Endothelial cell of umbilical vein (primary cell): Measurements from ENCODE around the gene ETHE1. TPM values are rescaled to one million over a fixed set of nuclear protein-coding genes. Genes with fewer than 3 reads are reported as not detected.

ENCODE experiments used
- BruUV-seq: library from RNA; stranded (reverse); fragments of 400-500 nt; replicated peaks from 2 replicates; lab custom pipeline; 2021; lab: Mats Ljungman, UMichigan
- CTCF ChIA-PET: fragments of 300-600, 350-600 bp; sonication (Branson Sonifier 250); formaldehyde crosslinking; loops from one replicate; lab custom pipeline; 2021; ENCODE audit warnings: antibody characterized with exemption, inconsistent platforms; lab: Charles Lee
- POLR2A ChIA-PET: fragments of 300-600, 350-600 bp; sonication (Branson Sonifier 250); formaldehyde crosslinking; loops from one replicate; lab custom pipeline; 2021; ENCODE audit warnings: antibody characterized with exemption, inconsistent platforms; lab: Charles Lee
- DNase-seq: peaks from one replicate; pipeline ENCODE4 v3.0.0-alpha.2; 2011; ENCODE audit warnings: low read depth, low spot score
- FAIRE-seq: peaks from 2 replicates; lab custom pipeline; 2011; peaks lifted over from hg19 to GRCh38; lab: Jason Lieb, UNC
- H2AFZ ChIP-seq: 2 replicates; pipeline ENCODE4 v1.6.0; 2012; ENCODE audit warnings: low read depth, low read length, control low read depth, inconsistent platforms
- H3K27ac ChIP-seq: 2 replicates; pipeline ENCODE4 v1.5.1; 2011; ENCODE audit warnings: low read depth, mild to moderate bottlenecking, control low read depth, low read length, moderate library complexity; ENCODE audit not compliant: insufficient read depth
- H3K27me3 ChIP-seq, 2 experiments: 2 replicates each; pipeline versions ENCODE4 v1.6.0 to v1.6.1; 2011; ENCODE audit warnings: low read length in 2 of 2, mixed read lengths in 1 of 2; ENCODE audit not compliant: control insufficient read depth in 2 of 2, insufficient read depth in 2 of 2
- H3K36me3 ChIP-seq, 2 experiments: 2 replicates in 1 of 2; 3 replicates in 1 of 2; pipeline ENCODE4 v1.5.1; 2011; ENCODE audit warnings: low read length in 2 of 2, mild to moderate bottlenecking in 1 of 2, moderate library complexity in 1 of 2; ENCODE audit not compliant: control insufficient read depth in 2 of 2, insufficient read depth in 2 of 2; ENCODE audit errors: extremely low read depth in 1 of 2
- H3K4me1 ChIP-seq: 3 replicates; pipeline ENCODE4 v1.5.1; 2011; ENCODE audit warnings: mild to moderate bottlenecking, low read length; ENCODE audit not compliant: control insufficient read depth, insufficient read depth; ENCODE audit errors: extremely low read depth
- H3K4me2 ChIP-seq: 2 replicates; pipeline ENCODE4 v1.6.1; 2011; ENCODE audit warnings: low read length, control low read depth, mixed read lengths; ENCODE audit not compliant: insufficient read depth
- H3K4me3 ChIP-seq, 3 experiments: fragments of 200-600 bp in 1 of 3; sonication (generic), shearing (Covaris generic) in 1 of 3; replicated peaks in 1 of 3; 2 replicates each; pipeline ENCODE4 v1.5.1; 2011 to 2016; ENCODE audit warnings: control low read depth in 3 of 3, low read length in 3 of 3, mild to moderate bottlenecking in 2 of 3, inconsistent platforms in 1 of 3, low read depth in 1 of 3, moderate library complexity in 1 of 3; ENCODE audit not compliant: insufficient read depth in 1 of 3
- H3K79me2 ChIP-seq: 2 replicates; pipeline ENCODE4 v1.6.0; 2012; ENCODE audit warnings: low read length, inconsistent platforms; ENCODE audit not compliant: control insufficient read depth, insufficient read depth
- H3K9ac ChIP-seq: replicated peaks from 2 replicates; pipeline ENCODE3; 2011; ENCODE audit warnings: low read length, control low read depth; ENCODE audit not compliant: insufficient read depth; ENCODE audit errors: extremely low read depth
- H3K9me1 ChIP-seq: replicated peaks from 3 replicates; pipeline ENCODE4 v1.6.0; 2011; ENCODE audit warnings: mild to moderate bottlenecking, low read length; ENCODE audit not compliant: control insufficient read depth, insufficient read depth; ENCODE audit errors: extremely low read depth
- H3K9me3 ChIP-seq: replicated peaks from 2 replicates; pipeline ENCODE4 v1.5.1; 2012; ENCODE audit warnings: low read length, inconsistent platforms; ENCODE audit not compliant: control insufficient read depth, insufficient read depth
- H4K20me1 ChIP-seq: replicated peaks from 2 replicates; pipeline ENCODE3; 2011; ENCODE audit warnings: mild to moderate bottlenecking, low read length; ENCODE audit not compliant: control insufficient read depth, insufficient read depth; ENCODE audit errors: extremely low read depth
- EZH2 ChIP-seq: IDR thresholded peaks from 2 replicates; pipeline ENCODE4 v1.6.1; 2012; ENCODE audit warnings: borderline replicate concordance, low read depth, mild to moderate bottlenecking, moderate library complexity, low read length, inconsistent platforms; ENCODE audit not compliant: severe bottlenecking
- FOS ChIP-seq: IDR thresholded peaks from 2 replicates; pipeline ENCODE4 v1.6.1; 2011; ENCODE audit warnings: mild to moderate bottlenecking, low read length, moderate library complexity, borderline replicate concordance; ENCODE audit not compliant: insufficient read depth
- GATA2 ChIP-seq: IDR thresholded peaks from 2 replicates; pipeline ENCODE4 v1.7.0; 2011; ENCODE audit warnings: low read depth, mild to moderate bottlenecking, moderate library complexity, mixed read lengths, low read length; ENCODE audit not compliant: insufficient read length, insufficient read depth
- JUN ChIP-seq: IDR thresholded peaks from 2 replicates; pipeline ENCODE4 v1.6.1; 2011; ENCODE audit warnings: borderline replicate concordance, low read depth; ENCODE audit not compliant: insufficient read length, insufficient read depth
- MYC ChIP-seq: IDR thresholded peaks from one replicate; pipeline ENCODE4 v1.6.1; 2011; ENCODE audit warnings: mild to moderate bottlenecking, low read depth, low read length
- POLR2A ChIP-seq: IDR thresholded peaks from 2 replicates; pipeline ENCODE4 v1.6.1; 2012; ENCODE audit warnings: low read depth, mild to moderate bottlenecking, control low read depth, low read length
- POLR2AphosphoS5 ChIP-seq: IDR thresholded peaks from 2 replicates; pipeline ENCODE4 v1.6.1; 2012; ENCODE audit warnings: low read depth, mild to moderate bottlenecking, control low read depth, low read length, moderate library complexity; ENCODE audit not compliant: insufficient read depth
- dilution Hi-C: fragments of 300-500 bp; cut with MboI; formaldehyde crosslinking; loops from one replicate; pipeline ENCODE4 v1.15.0; 2019; ENCODE audit warnings: low sequenced_read_pairs; ENCODE audit not compliant: extremely low pct_ligation_motif_present
- intact Hi-C: fragments of 100-400 bp; cut with micrococcal nuclease; formaldehyde crosslinking; loops from one replicate; pipeline ENCODE4 v1.10.0; 2022
- polyA plus RNA-seq, 4 experiments: library from polyadenylated mRNA; depleted of rRNA in 3 of 4; stranded (reverse) in 3 of 4; unstranded in 1 of 4; fragments of >200 nt; gene quantifications; 2 replicates each; pipeline versions ENCODE4 v1.2.1 to v1.2.3, GENCODE V29; 2011 to 2012; ENCODE audit warnings: missing spikeins in 1 of 4
- total RNA-seq: library from RNA; stranded (reverse); gene quantifications from 2 replicates; pipeline ENCODE4 v1.2.3, GENCODE V29; 2021
- TF ChIP-seq, protein P1 (sequence below), 2 donors: IDR thresholded peaks; 1 replicate in 1 of 2; 2 replicates in 1 of 2; pipeline ENCODE4 v1.5.1; 2011; ENCODE audit warnings: low read length in 2 of 2, mild to moderate bottlenecking in 2 of 2, moderate library complexity in 2 of 2, control low read depth in 1 of 2, inconsistent platforms in 1 of 2, low read depth in 1 of 2; ENCODE audit not compliant: insufficient read depth in 1 of 2; ENCODE audit errors: extremely low read depth in 1 of 2

Gene ETHE1
- total and polyA plus RNA-seq, 2 donors (not counting 3 experiments of a cell fraction or from before 2014, with no cell fraction given), result 34.5 to 124 TPM

DNA sequence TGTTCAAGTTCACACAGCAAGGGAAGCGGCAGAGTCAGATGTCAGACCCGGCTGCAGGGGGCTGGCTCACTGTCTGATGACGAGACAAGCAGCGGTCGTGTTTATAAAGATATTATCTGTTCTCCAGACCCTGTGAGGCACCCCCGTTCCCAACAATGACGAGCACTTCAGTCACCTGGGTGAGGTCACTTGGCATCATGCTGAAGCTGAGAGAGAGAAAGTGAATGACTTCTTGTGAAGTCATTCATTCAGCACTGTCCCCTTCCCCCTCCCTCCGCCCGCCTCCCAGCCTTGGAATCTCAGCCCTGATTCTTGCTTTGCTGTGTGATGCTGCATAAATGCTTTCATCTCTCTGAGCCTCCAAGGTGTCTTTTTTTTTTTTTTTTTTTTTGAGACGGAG is 56.7 kb downstream of the ETHE1 start:
- no peaks in the 10 kb centered on the region for H4K20me1 ChIP-seq
- H3K9ac ChIP-seq, result no peak overlapping the region
- TF ChIP-seq, protein P1, sequence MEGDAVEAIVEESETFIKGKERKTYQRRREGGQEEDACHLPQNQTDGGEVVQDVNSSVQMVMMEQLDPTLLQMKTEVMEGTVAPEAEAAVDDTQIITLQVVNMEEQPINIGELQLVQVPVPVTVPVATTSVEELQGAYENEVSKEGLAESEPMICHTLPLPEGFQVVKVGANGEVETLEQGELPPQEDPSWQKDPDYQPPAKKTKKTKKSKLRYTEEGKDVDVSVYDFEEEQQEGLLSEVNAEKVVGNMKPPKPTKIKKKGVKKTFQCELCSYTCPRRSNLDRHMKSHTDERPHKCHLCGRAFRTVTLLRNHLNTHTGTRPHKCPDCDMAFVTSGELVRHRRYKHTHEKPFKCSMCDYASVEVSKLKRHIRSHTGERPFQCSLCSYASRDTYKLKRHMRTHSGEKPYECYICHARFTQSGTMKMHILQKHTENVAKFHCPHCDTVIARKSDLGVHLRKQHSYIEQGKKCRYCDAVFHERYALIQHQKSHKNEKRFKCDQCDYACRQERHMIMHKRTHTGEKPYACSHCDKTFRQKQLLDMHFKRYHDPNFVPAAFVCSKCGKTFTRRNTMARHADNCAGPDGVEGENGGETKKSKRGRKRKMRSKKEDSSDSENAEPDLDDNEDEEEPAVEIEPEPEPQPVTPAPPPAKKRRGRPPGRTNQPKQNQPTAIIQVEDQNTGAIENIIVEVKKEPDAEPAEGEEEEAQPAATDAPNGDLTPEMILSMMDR (IDR thresholded peaks at IDR 0.05; ENCODE audit: extremely low read depth in 1 of 2, insufficient read depth in 1 of 2, low read depth in 1 of 2, low read length in 2 of 2), result no peak
- no peak for TF ChIP-seq FOS
- TF ChIP-seq GATA2, result no peak
- TF ChIP-seq MYC, result no peak
- TF ChIP-seq EZH2, result no peak
- TF ChIP-seq POLR2A, result no peak
- TF ChIP-seq JUN, result no peak
- TF ChIP-seq POLR2AphosphoS5, result no peak
- no peaks in the 10 kb centered on the region for H3K9me3 ChIP-seq
- intact Hi-C loops, result no loop called here
- H3K36me3 ChIP-seq, result no peaks in the 10 kb centered on the region
- no peak overlapping the region for H3K4me3 ChIP-seq
- FAIRE-seq, result no peak
- POLR2A ChIA-PET, result no interaction called here
- CTCF ChIA-PET, result interaction anchor here (1.0 kb wide), 1 partner anchor 23 kb away, joined by 3 read pairs; no protein-coding TSS in a partner anchor
- no peaks in the 10 kb centered on the region for H3K79me2 ChIP-seq
- no peak overlapping the region for H3K27ac ChIP-seq
- DNase-seq, result no peak
- dilution Hi-C loops, result no loop called here
- H3K9me1 ChIP-seq, result no peaks in the 10 kb centered on the region
- H3K4me1 ChIP-seq, result peaks cover 28% of the 10 kb centered on the region
- no TSS peak for BruUV-seq
- H3K27me3 ChIP-seq, result no peaks in the 10 kb centered on the region
- H3K4me2 ChIP-seq, result no peak overlapping the region
- peak overlapping the region; percentile 11 for H2AFZ ChIP-seq
